Measurements from ENCODE around the gene CCDC92B.

CCDC92B gene

DNA sequence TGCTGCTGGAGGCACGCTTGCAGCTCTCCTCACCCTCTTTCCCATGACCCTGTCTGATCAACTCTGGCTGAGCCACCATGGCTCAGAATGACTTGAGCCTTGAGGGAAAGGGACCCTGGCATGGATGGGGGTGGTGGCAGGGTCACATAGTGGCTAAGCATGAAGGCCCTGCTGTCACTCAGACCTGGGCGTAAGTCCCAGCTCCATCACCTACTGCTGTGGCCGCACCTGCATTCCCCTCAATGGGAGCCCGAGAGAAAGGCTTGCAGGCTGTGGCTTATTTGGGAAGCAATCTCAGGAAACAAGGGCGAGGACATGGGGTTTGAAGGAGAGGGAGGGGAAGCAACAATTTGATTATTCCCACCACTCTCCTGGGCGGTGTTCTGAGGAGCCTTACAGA lies 29.0 kb upstream of the CCDC92B start:
- no peak for DNase-seq (ENCODE audit: low read depth)

DNA sequence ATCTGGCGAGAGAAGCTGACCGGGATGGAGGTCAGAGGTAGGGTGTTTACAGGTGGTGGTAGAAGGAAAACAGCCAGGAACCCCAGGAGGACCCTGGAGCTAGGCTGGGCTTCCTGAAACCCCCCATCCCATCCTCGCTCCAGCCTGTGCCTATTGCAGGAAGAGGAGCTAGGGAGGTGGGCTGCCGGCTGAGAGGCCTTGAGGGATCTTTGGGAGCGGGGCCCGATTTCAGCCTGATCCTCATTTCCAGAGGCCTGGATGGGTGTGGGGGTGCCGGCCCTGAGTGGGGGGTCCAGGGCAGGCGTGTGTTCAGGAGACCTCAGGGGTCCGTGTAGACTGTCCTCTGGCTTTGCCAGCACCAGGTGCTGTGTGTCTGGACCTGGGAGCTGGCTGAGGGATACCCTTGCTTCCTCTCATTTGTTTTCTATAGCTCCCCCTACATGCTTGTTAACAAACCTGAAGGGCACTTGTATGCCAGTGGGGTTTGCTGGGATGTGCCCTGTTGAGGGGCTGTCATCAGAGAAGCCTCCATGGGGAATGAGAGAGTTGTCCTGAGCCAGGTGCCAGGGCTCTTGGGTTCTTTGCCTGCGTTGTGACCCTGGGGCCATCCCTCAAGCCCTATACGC lies 27.9 kb upstream of the CCDC92B start:
- DNase-seq (ENCODE audit: low read depth): no peak

DNA sequence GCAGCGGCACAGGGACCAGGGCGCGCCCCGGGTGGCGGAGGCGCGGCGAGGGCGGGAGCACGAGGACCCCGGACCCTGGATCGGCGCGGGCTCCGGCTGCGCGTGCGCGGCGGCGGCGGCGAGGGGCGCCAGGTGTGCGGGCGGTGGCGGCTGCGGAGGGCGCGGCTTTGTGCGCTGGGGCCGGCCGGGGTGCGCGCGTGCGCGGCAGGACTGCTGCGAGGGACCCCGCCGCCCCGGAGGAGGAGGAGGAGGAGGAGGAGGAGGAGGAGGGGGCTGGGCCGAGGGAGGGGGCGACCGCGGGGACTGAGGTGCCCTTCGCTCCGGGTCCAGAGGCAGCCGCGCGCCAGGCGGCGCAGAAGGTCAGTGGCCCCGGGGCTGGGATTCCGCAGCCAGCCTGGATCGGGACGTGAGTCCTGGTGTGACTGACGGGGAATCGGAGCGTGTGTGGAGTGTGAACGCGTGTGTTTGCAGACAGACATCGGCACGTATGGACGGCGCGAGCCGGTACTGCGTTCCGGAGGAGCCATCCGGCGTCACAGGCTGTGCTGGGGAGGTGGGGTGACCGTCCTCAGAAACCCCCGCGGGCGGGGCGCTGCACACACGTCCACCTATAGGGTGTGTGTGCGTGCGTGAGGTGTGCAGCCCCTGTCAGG lies 27.3 kb upstream of the CCDC92B start:
- DNase-seq (ENCODE audit: low read depth): no peak

DNA sequence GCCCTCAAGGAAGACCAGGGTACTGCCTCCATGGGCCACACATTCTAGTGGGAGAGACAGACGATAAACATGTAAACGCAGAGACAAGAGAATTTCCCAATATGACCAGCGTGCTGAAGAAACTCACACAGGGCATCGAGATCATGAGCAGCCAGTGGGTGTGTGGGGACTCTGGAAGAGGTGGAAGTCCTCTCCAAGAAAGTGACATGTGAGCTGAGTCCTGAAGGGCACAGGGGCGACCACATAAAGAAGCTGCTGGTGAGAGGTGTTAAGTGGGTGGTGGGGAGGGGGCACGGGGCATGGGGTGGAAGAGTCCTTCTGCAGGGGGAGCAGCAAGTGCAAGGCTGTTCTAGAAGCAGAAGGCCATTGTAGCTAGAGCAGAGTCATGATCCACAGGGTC lies 25.8 kb upstream of the CCDC92B start:
- no peak for DNase-seq (ENCODE audit: low read depth)

DNA sequence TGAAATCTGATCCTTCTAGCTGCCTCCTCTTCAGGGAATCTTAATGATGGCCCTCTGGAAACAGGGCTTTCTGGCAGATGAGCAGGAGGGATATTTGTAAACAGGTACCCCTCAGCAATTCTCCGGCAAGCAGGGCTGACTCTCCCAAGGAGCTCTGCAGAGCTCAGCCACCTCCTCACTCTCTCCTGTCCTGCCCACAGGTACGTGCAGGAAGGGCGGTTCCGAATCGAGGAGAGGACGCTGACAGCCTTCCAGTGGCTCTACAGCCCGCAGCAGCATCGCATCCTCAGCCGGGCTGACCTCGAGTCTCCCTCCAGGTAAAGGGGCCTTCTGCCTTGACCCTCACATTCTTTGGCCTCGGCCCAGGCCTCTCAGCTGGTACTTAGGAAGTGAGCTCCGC lies 20.7 kb upstream of the CCDC92B start:
- DNase-seq (ENCODE audit: low read depth): no peak

GRCh38 chr17:2758870-2759269 lies 9.4 kb upstream of the CCDC92B start:
- no peak for DNase-seq (ENCODE audit: low read depth)

- DNase-seq (ENCODE audit: low read depth): no peak
Observed at GRCh38 chr17:2755891-2756724, 6.7 kb upstream of the CCDC92B start.

- no peak for DNase-seq (ENCODE audit: low read depth)
Observed at GRCh38 chr17:2751491-2751890, 2.0 kb upstream of the CCDC92B start.

DNA sequence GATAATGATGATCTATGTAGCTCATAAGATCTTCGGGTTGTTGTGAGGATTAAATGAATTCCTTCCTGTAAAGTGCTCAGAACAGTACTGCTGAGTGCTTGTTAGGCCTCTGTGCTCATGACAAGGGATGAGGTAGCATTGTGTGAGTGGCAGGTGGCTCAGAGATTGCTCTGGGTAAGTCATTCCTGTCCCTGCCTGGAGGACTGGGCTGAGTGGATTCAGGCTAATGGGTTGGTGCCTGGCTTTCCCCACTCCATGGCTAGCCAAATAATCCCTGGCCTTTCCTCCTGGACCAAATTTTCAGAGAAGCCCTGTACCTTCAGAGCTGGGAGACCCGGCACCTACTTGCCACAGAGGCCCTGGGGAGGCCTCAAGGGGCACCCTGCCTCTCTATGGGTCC lies 1.3 kb upstream of the CCDC92B start:
- DNase-seq (ENCODE audit: low read depth): no peak

DNA sequence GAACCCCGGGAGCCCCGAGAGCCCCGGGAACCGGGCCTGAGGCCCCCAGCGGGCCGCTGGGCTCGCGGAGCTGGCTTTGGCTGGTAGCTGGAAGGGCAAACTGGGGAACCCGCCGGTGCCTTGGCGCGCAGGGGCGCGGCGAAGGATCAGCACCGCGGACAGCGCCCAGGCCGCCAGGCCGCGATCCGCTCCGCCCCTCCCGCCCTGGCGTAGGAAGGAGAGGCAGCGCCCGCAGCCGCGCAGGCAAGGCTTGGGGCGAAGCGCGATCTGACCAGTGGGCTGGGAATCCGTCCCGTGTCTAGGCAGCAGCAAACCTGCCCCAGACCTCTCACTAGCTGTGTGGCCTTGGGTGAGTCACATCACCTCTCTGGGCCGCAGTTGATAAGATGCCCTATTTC lies 331 bp upstream of the CCDC92B start:
- DNase-seq (ENCODE audit: low read depth): peak; percentile 49

DNA sequence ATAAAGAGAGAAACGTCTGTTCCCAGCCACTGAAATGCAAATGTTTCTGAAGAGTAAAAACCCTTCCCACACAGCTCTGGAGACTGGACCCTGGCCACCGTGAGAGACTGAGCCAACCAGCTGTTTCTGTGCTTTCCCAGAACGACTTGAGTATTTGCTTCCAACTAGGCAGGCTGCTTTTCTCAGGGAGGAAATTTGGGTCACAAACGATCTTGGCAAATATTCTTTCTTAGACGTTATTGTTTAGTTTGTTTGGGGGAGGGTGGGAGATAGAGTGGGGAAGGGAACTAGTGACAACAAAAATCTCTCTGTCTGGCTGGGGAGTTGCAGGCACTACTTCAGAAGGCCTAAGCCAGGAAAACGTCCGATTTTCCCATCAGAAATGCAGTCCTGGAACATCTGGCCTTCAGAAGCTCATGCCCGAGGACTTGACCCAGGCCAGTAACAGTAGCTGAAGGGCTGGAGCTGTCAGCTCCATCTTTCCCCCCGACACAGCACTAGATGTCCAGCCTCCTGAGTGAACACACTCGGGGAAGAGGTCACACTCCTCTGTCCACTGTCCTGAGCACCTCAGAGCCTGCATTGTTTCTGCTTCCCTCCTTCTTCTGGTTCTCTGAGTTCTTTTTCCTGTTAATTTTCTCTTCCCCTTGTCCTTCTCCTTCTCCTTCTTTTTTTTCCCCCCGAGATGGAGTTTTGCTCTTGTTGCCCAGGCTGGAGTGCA lies 4.0 kb downstream of the CCDC92B start:
- no peak for DNase-seq (ENCODE audit: low read depth)

GRCh38 chr17:2737693-2738092 lies 11.8 kb downstream of the CCDC92B start:
- DNase-seq (ENCODE audit: low read depth): no peak

- DNase-seq (ENCODE audit: low read depth): no peak
Observed at GRCh38 chr17:2736956-2737355, 12.5 kb downstream of the CCDC92B start.

- DNase-seq (ENCODE audit: low read depth): no peak
Observed at GRCh38 chr17:2735896-2736295, 13.6 kb downstream of the CCDC92B start.

DNA sequence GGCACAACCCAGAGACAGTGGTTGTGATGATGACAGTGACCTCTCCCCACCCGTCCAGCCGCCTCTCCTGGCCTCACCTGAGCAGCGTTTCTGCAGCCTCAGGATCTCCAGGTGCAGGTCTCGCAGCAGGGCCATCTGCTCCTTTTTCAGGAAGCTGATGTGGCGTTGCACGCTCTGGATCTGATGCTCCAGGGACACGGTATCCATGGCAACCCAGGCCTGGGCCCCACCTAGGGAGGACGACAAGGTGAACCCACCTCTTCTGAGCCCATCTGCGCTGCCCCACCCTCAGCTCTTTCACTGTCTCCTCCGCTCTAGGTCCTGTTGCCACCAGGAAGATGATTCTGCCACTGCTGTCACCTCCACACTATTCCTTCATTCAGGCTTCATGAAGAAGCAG lies 14.5 kb downstream of the CCDC92B start:
- DNase-seq (ENCODE audit: low read depth): no peak

GRCh38 chr17:2731807-2732206 lies 17.6 kb downstream of the CCDC92B start:
- DNase-seq (ENCODE audit: low read depth): no peak

DNA sequence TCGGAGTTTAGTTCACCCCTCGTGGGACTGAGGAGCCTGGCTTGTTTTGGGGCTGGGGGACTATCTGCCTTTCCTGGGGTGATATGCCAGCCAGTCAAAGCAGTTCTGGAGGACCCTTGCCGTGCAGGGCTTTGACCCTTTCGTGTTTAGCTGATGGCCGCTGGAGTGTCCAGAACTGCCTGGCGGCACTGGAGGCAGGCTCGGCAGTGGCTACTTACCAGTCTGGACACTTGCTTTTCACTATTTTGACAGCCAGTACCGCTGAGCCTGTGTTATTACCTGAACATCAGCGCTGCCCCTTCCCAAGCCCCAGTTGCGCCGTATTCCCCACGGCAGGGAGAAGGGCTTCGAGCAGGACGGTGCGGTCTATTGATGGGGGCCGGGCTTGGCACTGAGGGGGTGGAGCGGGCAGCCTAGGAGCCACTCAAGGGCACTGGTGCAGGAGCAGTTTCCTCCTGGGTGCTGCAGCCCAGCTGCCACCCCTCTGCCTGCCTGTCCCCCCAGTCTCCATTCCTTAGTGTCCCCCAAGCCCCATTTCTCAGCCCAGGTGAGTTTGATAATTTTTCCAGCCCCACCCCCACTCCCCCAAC lies 18.6 kb downstream of the CCDC92B start:
- no peak for DNase-seq (ENCODE audit: low read depth)

DNA sequence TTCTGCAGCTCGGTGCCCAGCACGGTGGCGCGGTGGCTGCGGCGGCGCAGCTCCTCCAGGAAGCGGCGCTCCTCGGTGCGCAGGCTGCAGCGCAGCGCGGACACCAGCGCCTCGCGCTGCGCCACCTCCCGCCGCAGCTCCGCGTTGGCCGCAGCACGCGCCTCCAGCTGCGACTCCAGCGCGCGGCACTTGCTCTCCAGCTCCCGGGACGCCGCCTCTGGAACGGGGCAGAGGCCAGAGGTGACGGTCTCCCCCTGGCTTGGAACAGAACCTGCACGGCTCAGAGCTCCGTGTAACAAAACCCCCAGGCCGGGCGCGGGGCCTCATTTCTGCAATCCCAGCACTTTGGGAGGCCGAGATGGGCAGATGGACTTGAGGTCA lies 24.7 kb downstream of the CCDC92B start:
- no peak for DNase-seq (ENCODE audit: low read depth)

- DNase-seq (ENCODE audit: low read depth): no peak
Observed at GRCh38 chr17:2723997-2724783, 25.3 kb downstream of the CCDC92B start.

GRCh38 chr17:2723505-2723996 lies 25.9 kb downstream of the CCDC92B start:
- DNase-seq (ENCODE audit: low read depth): no peak

GRCh38 chr17:2722611-2723010 lies 26.8 kb downstream of the CCDC92B start:
- DNase-seq (ENCODE audit: low read depth): no peak
